SK-N-MC (cell line): ENCODE data around the gene OMA1.

Experiments used
- EZH2 ChIP-seq: fragments of 200-600 bp; sonication (generic); IDR thresholded peaks from one replicate; pipeline ENCODE4 v1.6.1; 2017; ENCODE audit warnings: antibody characterized with exemption
- FOXP2 ChIP-seq: optimal IDR thresholded peaks from 2 replicates; pipeline ENCODE3; 2011; ENCODE audit warnings: mild to moderate bottlenecking, moderate library complexity; ENCODE audit not compliant: insufficient read depth; ENCODE audit errors: extremely low read length, control extremely low read depth
- POLR2AphosphoS5 ChIP-seq: IDR thresholded peaks from 2 replicates; pipeline ENCODE4 v1.6.1; 2012; ENCODE audit warnings: mild to moderate bottlenecking, low read depth, low read length, borderline replicate concordance

- TF ChIP-seq EZH2 (no peak), POLR2AphosphoS5 (no peak), FOXP2 (no peak)
Measured at GRCh38 chr1:58459911-58460310, 86.6 kb downstream of the OMA1 start.
